Measurements from ENCODE around the gene POLK. TPM values are rescaled to one million over a fixed set of nuclear protein-coding genes. Genes with fewer than 3 reads are reported as not detected.
"Not testable (repeated sequence)": the region's sequence is repeated elsewhere in the genome, so short reads cannot be mapped to it uniquely, and the experiment has no call there.

POLK gene
- total and polyA plus RNA-seq, 2 of the 8 experiments (the other 6 are each of a cell fraction or from before 2014, with no cell fraction given), result 2.0 to 9.0 TPM

DNA sequence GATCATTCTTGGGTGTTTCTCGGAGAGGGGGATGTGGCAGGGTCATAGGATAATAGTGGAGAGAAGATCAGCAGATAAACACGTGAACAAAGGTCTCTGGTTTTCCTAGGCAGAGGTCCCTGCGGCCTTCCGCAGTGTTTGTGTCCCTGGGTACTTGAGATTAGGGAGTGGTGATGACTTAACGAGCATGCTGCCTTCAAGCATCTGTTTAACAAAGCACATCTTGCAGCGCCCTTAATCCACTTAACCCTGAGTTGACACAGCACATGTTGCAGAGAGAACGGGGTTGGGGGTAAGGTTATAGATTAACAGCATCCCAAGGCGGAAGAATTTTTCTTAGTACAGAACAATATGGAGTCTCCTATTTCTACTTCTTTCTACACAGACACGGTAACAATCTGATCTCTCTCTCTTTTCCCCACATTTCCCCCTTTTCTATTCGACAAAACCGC lies 99.2 kb downstream of the POLK start:
- H4K8ac ChIP-seq (ENCODE audit: extremely low read depth, insufficient read depth, low read length); H3K14ac ChIP-seq (ENCODE audit: insufficient read length); H3K27ac ChIP-seq (ENCODE audit: low read depth, low read length); H3K9me3 ChIP-seq (ENCODE audit: insufficient read depth in 2 of 2, low read depth in 1 of 2, low read length in 1 of 2); H2BK5ac ChIP-seq (ENCODE audit: low read depth, low read length); H2BK20ac ChIP-seq (ENCODE audit: low read length); H2BK120ac ChIP-seq (replicated peaks; ENCODE audit: low read depth, low read length); CTCF ChIA-PET (ENCODE audit: partially characterized antibody); H4K20me1 ChIP-seq (replicated peaks in 1 of 2; ENCODE audit: control insufficient read depth in 1 of 2, insufficient read depth in 2 of 2, low read length in 2 of 2); H4K5ac ChIP-seq (ENCODE audit: insufficient read length, low read depth, low read length); POLR2A ChIA-PET (ENCODE audit: partially characterized antibody); FAIRE-seq; H3K27me3 ChIP-seq (replicated peaks in 1 of 4; ENCODE audit: control insufficient read depth in 3 of 4, extremely low read depth in 1 of 4, insufficient read depth in 3 of 4, low read length in 3 of 4); H3K4ac ChIP-seq (replicated peaks; ENCODE audit: insufficient read length, low read depth, low read length); H2AK5ac ChIP-seq (ENCODE audit: low read depth, low read length); H2BK15ac ChIP-seq (ENCODE audit: low read length); DNase-seq (ENCODE audit: low read depth in 1 of 2, low spot score in 2 of 2); H3K79me1 ChIP-seq (ENCODE audit: low read depth, low read length); H3K56ac ChIP-seq (replicated peaks; ENCODE audit: insufficient read length, low read depth, low read length); H3K23ac ChIP-seq (ENCODE audit: insufficient read length); H3K36me3 ChIP-seq (ENCODE audit: control insufficient read depth in 2 of 4, insufficient read depth in 4 of 4, low read length in 3 of 4); H3K4me1 ChIP-seq (replicated peaks in 1 of 4; ENCODE audit: control insufficient read depth in 3 of 4, insufficient read depth in 4 of 4, low read length in 3 of 4); H3K79me2 ChIP-seq (ENCODE audit: control insufficient read depth in 1 of 2, insufficient read depth in 2 of 2, low read length in 2 of 2): not testable (repeated sequence)
- H4K91ac ChIP-seq (replicated peaks; ENCODE audit: insufficient read length, low read length), result peak overlapping the region; percentile 98
- H3K18ac ChIP-seq (ENCODE audit: extremely low read depth, low read length), result 0 out of 2 replicates have a peak overlapping the region, but pooled peaks have one; percentile 38
- peak overlapping the region; percentile 54 to 75 (median 63) for H3K4me3 ChIP-seq (ENCODE audit: extremely low read depth in 1 of 4, insufficient read depth in 2 of 4, low read depth in 3 of 4, low read length in 4 of 4)
- H3K9ac ChIP-seq (replicated peaks in 1 of 4; ENCODE audit: extremely low read depth in 1 of 4, low read depth in 3 of 4, low read length in 3 of 4), result peak overlapping the region in 3 of 4 experiments; percentile 41 to 57 (median 56); a peak in 3 of 7 replicates
- H2BK12ac ChIP-seq (ENCODE audit: low read depth, low read length), result 0 out of 2 replicates have a peak overlapping the region, but pooled peaks have one; percentile 60
- peak overlapping the region; percentile 91; the same call in 1 of the 2 replicates for H2AFZ ChIP-seq (ENCODE audit: low read length)
- peaks cover 11% of the 10 kb centered on the region for H3K23me2 ChIP-seq (ENCODE audit: low read depth, low read length)
- 14% methylated on average over 10 of the region's 11 CpGs; no CpG with 5 or more reads in 1 of the 2 experiments for WGBS, 2 experiments (ENCODE audit: extremely low coverage in 1 of 2, insufficient coverage in 1 of 2, insufficient read length in 1 of 2, insufficient replicate concordance in 2 of 2, low coverage in 1 of 2, low lambda C conversion rate in 2 of 2, missing lambda C conversion rate in 1 of 2)
- H3K4me2 ChIP-seq (ENCODE audit: insufficient read depth in 1 of 2, low read depth in 2 of 2, low read length in 2 of 2), result peak overlapping the region; percentile 70 to 88
